HCT116 (cell line): Measurements from ENCODE around the gene FSD1L.

Experiments used
- ZBTB33 ChIP-seq: IDR thresholded peaks from 2 replicates; pipeline ENCODE4 v1.6.1; 2011; ENCODE audit warnings: mild to moderate bottlenecking, low read length, moderate library complexity; ENCODE audit not compliant: insufficient replicate concordance; ENCODE audit errors: extremely low read depth
- TF ChIP-seq, protein P1 (sequence below), 3 experiments: fragments of 200-600 bp in 1 of 3; sonication (generic) in 1 of 3; IDR thresholded peaks in 2 of 3; conservative IDR thresholded peaks in 1 of 3; 2 replicates each; pipeline ENCODE4 v1.5.1; 2012 to 2017; ENCODE audit warnings: low read depth in 2 of 3, low read length in 2 of 3, antibody characterized with exemption in 1 of 3, borderline replicate concordance in 1 of 3, control low read depth in 1 of 3, mild to moderate bottlenecking in 1 of 3, mixed read lengths in 1 of 3, mixed run types in 1 of 3, moderate library complexity in 1 of 3; ENCODE audit not compliant: insufficient read depth in 1 of 3

GRCh38 chr9:105554042-105554441, 106.2 kb downstream of the FSD1L start:
- TF ChIP-seq ZBTB33 = no peak
- TF ChIP-seq, protein P1, sequence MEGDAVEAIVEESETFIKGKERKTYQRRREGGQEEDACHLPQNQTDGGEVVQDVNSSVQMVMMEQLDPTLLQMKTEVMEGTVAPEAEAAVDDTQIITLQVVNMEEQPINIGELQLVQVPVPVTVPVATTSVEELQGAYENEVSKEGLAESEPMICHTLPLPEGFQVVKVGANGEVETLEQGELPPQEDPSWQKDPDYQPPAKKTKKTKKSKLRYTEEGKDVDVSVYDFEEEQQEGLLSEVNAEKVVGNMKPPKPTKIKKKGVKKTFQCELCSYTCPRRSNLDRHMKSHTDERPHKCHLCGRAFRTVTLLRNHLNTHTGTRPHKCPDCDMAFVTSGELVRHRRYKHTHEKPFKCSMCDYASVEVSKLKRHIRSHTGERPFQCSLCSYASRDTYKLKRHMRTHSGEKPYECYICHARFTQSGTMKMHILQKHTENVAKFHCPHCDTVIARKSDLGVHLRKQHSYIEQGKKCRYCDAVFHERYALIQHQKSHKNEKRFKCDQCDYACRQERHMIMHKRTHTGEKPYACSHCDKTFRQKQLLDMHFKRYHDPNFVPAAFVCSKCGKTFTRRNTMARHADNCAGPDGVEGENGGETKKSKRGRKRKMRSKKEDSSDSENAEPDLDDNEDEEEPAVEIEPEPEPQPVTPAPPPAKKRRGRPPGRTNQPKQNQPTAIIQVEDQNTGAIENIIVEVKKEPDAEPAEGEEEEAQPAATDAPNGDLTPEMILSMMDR (IDR thresholded peaks at IDR 0.05 in 2 of 3, conservative IDR thresholded peaks at IDR 0.05 in 1 of 3; ENCODE audit: borderline replicate concordance in 1 of 3, insufficient read depth in 1 of 3, low read depth in 2 of 3, low read length in 2 of 3) = no peak
